PFSK-1 (cell line): ENCODE measurements around the gene CFHR4.

Source experiments
- POLR2AphosphoS5 ChIP-seq: IDR thresholded peaks from 2 replicates; pipeline ENCODE4 v1.6.1; 2012; ENCODE audit warnings: low read depth, mild to moderate bottlenecking, control low read depth, low read length, moderate library complexity
- REST ChIP-seq, 2 experiments: IDR thresholded peaks; 2 replicates each; pipeline versions ENCODE4 v1.6.1 to v1.8.0; 2011 to 2012; ENCODE audit warnings: low read depth in 2 of 2, low read length in 2 of 2, control low read depth in 1 of 2, inconsistent platforms in 1 of 2, mild to moderate bottlenecking in 1 of 2, moderate library complexity in 1 of 2; ENCODE audit not compliant: insufficient read depth in 1 of 2
- SIN3A ChIP-seq: IDR thresholded peaks from 2 replicates; pipeline ENCODE4 v1.6.1; 2012; ENCODE audit warnings: mild to moderate bottlenecking, low read length, moderate library complexity, borderline replicate concordance; ENCODE audit not compliant: insufficient read depth
- TAF1 ChIP-seq: IDR thresholded peaks from 2 replicates; pipeline ENCODE4 v1.6.1; 2012; ENCODE audit warnings: low read length, control low read depth, borderline replicate concordance; ENCODE audit not compliant: insufficient read depth

- no peak for TF ChIP-seq POLR2AphosphoS5
- no peak for TF ChIP-seq TAF1
- no peak for TF ChIP-seq REST (IDR thresholded peaks at IDR 0.05; ENCODE audit: insufficient read depth in 1 of 2, low read depth in 2 of 2, low read length in 2 of 2)
- no peak for TF ChIP-seq SIN3A
Observed at GRCh38 chr1:196955926-196956325, 68.1 kb downstream of the CFHR4 start.
